ENCODE results near the gene ASB1.

GRCh38 chr2:238418196-238418998 is 8.3 kb upstream of the ASB1 start:
- TF ChIP-seq CTCF (IDR thresholded peaks at IDR 0.05) (no peak), POLR2AphosphoS5 (IDR thresholded peaks at IDR 0.05) (no peak), POLR2A (IDR thresholded peaks at IDR 0.05) (no peak)
